Retinal pigment epithelial cell (primary cell): Measurements from ENCODE around the gene GPX2.
A peak's percentile ranks its signal among the peaks of the same experiment; 100 is the strongest.

Source experiments
- DNase-seq: peaks from one replicate; pipeline ENCODE4 v3.0.0-alpha.2; 2010; ENCODE audit warnings: low read depth
- H3K4me3 ChIP-seq: 2 replicates; pipeline ENCODE4 v1.5.1; 2011; ENCODE audit warnings: mild to moderate bottlenecking, low read length, control low read depth, moderate library complexity
- CTCF ChIP-seq: conservative IDR thresholded peaks from 2 replicates; pipeline ENCODE4 v1.5.1; 2011; ENCODE audit warnings: low read depth, low read length, control low read depth, inconsistent platforms

Gene GPX2

GRCh38 chr14:64942531-64943111 is at the start of gene GPX2:
TSS of gene GPX2 (minus strand) at chr14:64942745. CDS start at chr14:64942726, 19 bp downstream.
- no peak within 1 kb of the TSS for H3K4me3 ChIP-seq
- no peak for DNase-seq
- no peak for TF ChIP-seq CTCF

GRCh38 chr14:64990939-64991338 is 48.4 kb upstream of the GPX2 start:
- H3K4me3 ChIP-seq, result no peak overlapping the region
- DNase-seq, result no peak
- no peak for TF ChIP-seq CTCF

GRCh38 chr14:64990296-64990695 is 47.8 kb upstream of the GPX2 start:
- DNase-seq, result no peak
- no peak overlapping the region for H3K4me3 ChIP-seq

GRCh38 chr14:64987438-64987767 is 44.9 kb upstream of the GPX2 start:
- peak overlapping the region; percentile 95 for H3K4me3 ChIP-seq
- TF ChIP-seq CTCF, result no peak
- DNase-seq, result no peak

More at GRCh38 chr14:64990296-64990695, 47.8 kb upstream of the GPX2 start:
- TF ChIP-seq CTCF, result no peak

- peak within 1 kb of the TSS; percentile 95 for H3K4me3 ChIP-seq
- peak; percentile 89 for DNase-seq
- TF ChIP-seq CTCF, result peak; percentile 84
Observed at GRCh38 chr14:64986648-64987437, 44.3 kb upstream of the GPX2 start, which contains the start of gene FNTB. TSS of gene FNTB (plus strand) at chr14:64986895. CDS start at chr14:64986954, 59 bp downstream.

GRCh38 chr14:64983439-64984310 is 41.1 kb upstream of the GPX2 start:
- TF ChIP-seq CTCF, result peak; percentile 67
- no peak for DNase-seq
- H3K4me3 ChIP-seq, result peak overlapping the region; percentile 17
